ENCODE results near the gene DGLUCY.
"Not testable (repeated sequence)": the region's sequence is repeated elsewhere in the genome, so short reads cannot be mapped to it uniquely, and the experiment has no call there.

Gene DGLUCY

GRCh38 chr14:91265404-91265803 lies 151.5 kb downstream of the DGLUCY start:
- no peak for DNase-seq

GRCh38 chr14:91266276-91266675 lies 152.4 kb downstream of the DGLUCY start:
- DNase-seq, result not testable (repeated sequence)

GRCh38 chr14:91267965-91268437 lies 154.1 kb downstream of the DGLUCY start:
- no peak for DNase-seq

DNA sequence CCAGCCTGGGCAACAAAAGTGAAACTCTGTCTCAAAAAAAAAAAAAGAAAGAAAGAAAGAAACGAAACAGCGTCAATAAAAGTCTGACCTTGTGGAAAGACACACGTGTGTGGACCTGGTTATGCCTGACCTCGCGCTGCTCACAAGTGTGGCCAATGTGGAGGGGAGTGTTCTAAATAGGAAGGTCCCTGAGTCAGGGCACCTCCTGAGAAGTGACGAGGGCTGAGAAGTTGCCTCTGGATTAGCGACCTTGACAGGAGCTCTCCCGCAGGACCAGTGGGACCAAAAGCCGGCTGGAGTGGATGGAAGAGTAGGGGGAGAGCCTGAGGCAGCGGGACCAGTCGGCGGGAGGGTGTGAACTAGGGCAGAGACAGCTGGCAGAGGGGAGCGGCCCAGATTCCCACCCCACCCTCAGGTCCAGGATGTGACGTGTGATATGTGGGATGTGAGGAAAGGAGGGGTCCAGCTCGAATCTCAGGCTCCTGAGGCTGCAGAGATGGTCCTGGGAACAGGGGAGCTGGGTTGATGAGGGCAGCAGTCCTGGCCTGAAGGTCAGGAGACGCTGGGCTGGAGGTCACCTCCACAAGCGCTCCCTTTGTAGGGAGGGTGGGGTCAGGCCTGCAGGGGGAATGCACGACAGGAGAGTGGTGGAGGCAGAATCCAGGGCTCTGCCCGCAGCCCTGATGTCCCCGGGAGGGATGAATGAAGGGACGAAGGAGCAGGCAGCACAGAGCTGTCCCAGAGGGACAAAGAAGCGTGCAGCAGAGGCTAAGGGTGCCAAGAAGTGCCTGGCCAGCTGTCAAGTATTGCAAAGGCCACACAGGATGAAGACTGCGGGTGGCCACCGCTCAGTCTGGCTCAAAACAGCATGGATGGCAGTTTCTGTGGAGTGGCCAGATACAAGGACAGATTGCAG lies 155.5 kb downstream of the DGLUCY start:
- no peak for DNase-seq

- no peak for DNase-seq
Observed at GRCh38 chr14:91270188-91270587, 156.3 kb downstream of the DGLUCY start.

GRCh38 chr14:91270619-91271018 lies 156.7 kb downstream of the DGLUCY start:
- no peak for DNase-seq

GRCh38 chr14:91271639-91272038 lies 157.8 kb downstream of the DGLUCY start:
- DNase-seq, result no peak

GRCh38 chr14:91272341-91273272 lies 158.7 kb downstream of the DGLUCY start:
- DNase-seq, result no peak

- DNase-seq, result no peak
Observed at GRCh38 chr14:91273273-91273884, 159.5 kb downstream of the DGLUCY start.

- no peak for DNase-seq
Observed at GRCh38 chr14:91273885-91274273, 160.0 kb downstream of the DGLUCY start.

GRCh38 chr14:91274796-91275195 lies 160.9 kb downstream of the DGLUCY start:
- no peak for DNase-seq
